Activated CD8-positive, alpha-beta T cell treated with anti-CD3 and anti-CD28 coated beads, Interleukin-2, amount 10 ng/mL, durations not matched to agents 7 days and 5 days (primary cell): ENCODE measurements around the gene PPARGC1A. TPM values are rescaled to one million over a fixed set of nuclear protein-coding genes. Genes with fewer than 3 reads are reported as not detected.

ENCODE experiments used
- ATAC-seq: fragments of 150-1000 bp; cut with Tn5 transposase; one replicate; pipeline ENCODE4 v1.10.0; 2021; ENCODE audit warnings: moderate library complexity
- CTCF ChIA-PET: fragments of 350-600 bp; sonication (Branson Sonifier 250); formaldehyde crosslinking; loops from one replicate; lab custom pipeline; 2021; ENCODE audit warnings: antibody characterized with exemption; lab: Charles Lee
- POLR2A ChIA-PET: fragments of 350-600 bp; sonication (Branson Sonifier 250); formaldehyde crosslinking; loops from one replicate; lab custom pipeline; 2021; ENCODE audit warnings: antibody characterized with exemption; lab: Charles Lee
- DNase-seq: peaks from one replicate; pipeline ENCODE4 v3.0.0-alpha.2; 2020
- H3K27ac Mint-ChIP-seq: one replicate; pipeline ENCODE4 v1.8.0; 2021; ENCODE audit warnings: mild to moderate bottlenecking, mixed read lengths
- H3K27me3 Mint-ChIP-seq: one replicate; pipeline ENCODE4 v1.8.0; 2021; ENCODE audit warnings: low read depth, mixed read lengths
- H3K36me3 Mint-ChIP-seq: one replicate; pipeline ENCODE4 v1.8.0; 2021; ENCODE audit warnings: low read depth, mixed read lengths
- H3K4me1 Mint-ChIP-seq: one replicate; pipeline ENCODE4 v1.8.0; 2021; ENCODE audit warnings: low read depth, mixed read lengths
- H3K4me3 Mint-ChIP-seq: one replicate; pipeline ENCODE4 v1.8.0; 2021; ENCODE audit warnings: mild to moderate bottlenecking, mixed read lengths
- H3K9me3 Mint-ChIP-seq: one replicate; pipeline ENCODE4 v1.8.0; 2022; ENCODE audit warnings: mixed read lengths; ENCODE audit not compliant: insufficient read depth
- total RNA-seq, 2 experiments: library from RNA; stranded (reverse); gene quantifications; one replicate each; pipeline ENCODE4 v1.2.3, GENCODE V29; 2021

PPARGC1A gene
- total RNA-seq, 2 experiments from 2014 or later, result not detected

DNA sequence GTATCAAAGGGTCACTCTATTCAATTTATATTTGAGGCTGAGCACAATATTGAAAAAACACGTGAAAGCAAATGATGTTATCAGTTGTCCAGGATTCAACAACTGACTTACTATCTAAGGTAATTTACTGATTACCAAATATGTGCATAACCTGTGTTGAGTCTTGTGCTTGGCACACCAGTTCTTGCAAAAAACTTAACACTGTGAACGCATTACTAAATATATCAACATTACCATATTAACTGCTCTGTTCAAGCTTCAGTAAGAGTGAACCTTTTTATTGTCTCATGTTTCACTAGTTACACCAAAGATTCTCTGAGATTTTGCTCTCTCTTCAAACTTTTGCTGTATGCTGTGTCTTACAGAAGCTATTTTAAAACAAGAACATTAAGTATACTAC is 38.4 kb downstream of the PPARGC1A start:
- Mint-ChIP-seq H3K27me3 (no peaks in the 10 kb centered on the region), H3K9me3 (peaks cover 5% of the 10 kb centered on the region), H3K27ac (no peak overlapping the region), H3K4me3 (no peak overlapping the region), H3K36me3 (no peaks in the 10 kb centered on the region), H3K4me1 (no peaks in the 10 kb centered on the region)
- ChIA-PET POLR2A (interaction anchor here (0.6 kb wide), 1 partner anchor 389 kb away, joined by 4 read pairs; no protein-coding TSS in a partner anchor), CTCF (no interaction called here)
- DNase-seq (no peak), ATAC-seq (no peak)

- ATAC-seq (no peak), DNase-seq (no peak)
- Mint-ChIP-seq H3K4me1 (no peaks in the 10 kb centered on the region), H3K27me3 (no peaks in the 10 kb centered on the region), H3K27ac (no peak overlapping the region), H3K4me3 (no peak overlapping the region), H3K9me3 (no peaks in the 10 kb centered on the region), H3K36me3 (no peaks in the 10 kb centered on the region)
- CTCF ChIA-PET, result no interaction called here
- POLR2A ChIA-PET, result no interaction called here
Observed at GRCh38 chr4:23847158-23847557, 42.7 kb downstream of the PPARGC1A start.

DNA sequence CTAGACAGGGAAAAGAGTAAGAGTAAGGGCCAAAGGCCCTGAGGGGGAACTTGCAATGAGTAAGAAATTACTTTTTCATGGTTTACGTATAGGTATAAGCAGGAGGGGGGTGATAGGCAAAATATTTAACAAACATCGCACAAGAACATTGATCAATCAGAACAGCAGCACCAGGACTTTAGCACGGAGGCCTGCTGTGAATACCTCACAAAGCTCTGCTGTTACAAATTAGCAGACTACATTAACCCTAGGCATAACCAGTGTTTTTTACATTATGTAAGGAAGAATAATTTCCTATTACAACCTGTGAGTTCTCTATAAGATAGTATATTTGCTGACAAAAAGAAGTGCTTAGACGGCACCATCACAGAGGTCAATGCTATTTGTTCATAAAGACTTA is 44.9 kb downstream of the PPARGC1A start:
- Mint-ChIP-seq H3K36me3 (no peaks in the 10 kb centered on the region), H3K27ac (no peak overlapping the region), H3K9me3 (no peaks in the 10 kb centered on the region), H3K27me3 (no peaks in the 10 kb centered on the region), H3K4me3 (no peak overlapping the region), H3K4me1 (no peaks in the 10 kb centered on the region)
- ChIA-PET CTCF (no interaction called here), POLR2A (interaction anchor here (0.6 kb wide), 1 partner anchor 73 kb away, joined by 3 read pairs; no protein-coding TSS in a partner anchor)
- ATAC-seq (no peak), DNase-seq (no peak)

- POLR2A ChIA-PET, result no interaction called here
- no peaks in the 10 kb centered on the region for H3K27me3 Mint-ChIP-seq
- no peaks in the 10 kb centered on the region for H3K9me3 Mint-ChIP-seq
- CTCF ChIA-PET, result no interaction called here
- no peak overlapping the region for H3K4me3 Mint-ChIP-seq
- no peaks in the 10 kb centered on the region for H3K36me3 Mint-ChIP-seq
- no peak overlapping the region for H3K27ac Mint-ChIP-seq
- no peak for ATAC-seq
- H3K4me1 Mint-ChIP-seq, result no peaks in the 10 kb centered on the region
- DNase-seq, result no peak
Observed at GRCh38 chr4:23839279-23839678, 50.6 kb downstream of the PPARGC1A start.

GRCh38 chr4:23838607-23839006 is 51.2 kb downstream of the PPARGC1A start:
- no peak for DNase-seq
- no peak overlapping the region for H3K27ac Mint-ChIP-seq
- no peaks in the 10 kb centered on the region for H3K9me3 Mint-ChIP-seq
- no peaks in the 10 kb centered on the region for H3K27me3 Mint-ChIP-seq
- ChIA-PET CTCF (no interaction called here), POLR2A (no interaction called here)
- no peaks in the 10 kb centered on the region for H3K36me3 Mint-ChIP-seq
- H3K4me1 Mint-ChIP-seq, result no peaks in the 10 kb centered on the region
- no peak overlapping the region for H3K4me3 Mint-ChIP-seq
- no peak for ATAC-seq

DNA sequence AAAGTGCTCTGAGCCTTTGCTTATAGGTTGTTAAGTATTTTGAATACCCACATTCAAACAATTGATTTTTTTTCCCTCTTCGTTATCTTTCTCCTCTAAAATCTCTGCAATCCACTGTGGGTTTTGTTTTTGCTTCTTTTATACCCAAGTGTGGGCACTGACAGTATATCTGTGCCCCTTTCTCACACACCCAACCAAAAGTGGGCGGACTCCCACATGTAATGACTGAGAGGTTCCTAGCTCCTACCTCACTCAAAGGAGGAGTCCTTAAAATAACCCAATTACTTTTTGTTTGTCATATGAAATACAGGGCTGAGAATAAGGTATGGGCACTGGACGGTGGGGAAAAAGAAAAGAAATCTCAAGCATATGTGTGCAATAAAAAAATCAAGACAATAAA is 51.7 kb downstream of the PPARGC1A start:
- Mint-ChIP-seq H3K9me3 (no peaks in the 10 kb centered on the region), H3K36me3 (no peaks in the 10 kb centered on the region), H3K27ac (no peak overlapping the region), H3K27me3 (no peaks in the 10 kb centered on the region), H3K4me1 (no peaks in the 10 kb centered on the region), H3K4me3 (no peak overlapping the region)
- ATAC-seq, result no peak
- ChIA-PET POLR2A (no interaction called here), CTCF (no interaction called here)
- no peak for DNase-seq

- no peaks in the 10 kb centered on the region for H3K27me3 Mint-ChIP-seq
- no peak for ATAC-seq
- no peaks in the 10 kb centered on the region for H3K4me1 Mint-ChIP-seq
- H3K36me3 Mint-ChIP-seq, result no peaks in the 10 kb centered on the region
- H3K27ac Mint-ChIP-seq, result no peak overlapping the region
- ChIA-PET CTCF (no interaction called here), POLR2A (no interaction called here)
- DNase-seq, result no peak
- no peak overlapping the region for H3K4me3 Mint-ChIP-seq
- H3K9me3 Mint-ChIP-seq, result no peaks in the 10 kb centered on the region
Observed at GRCh38 chr4:23837371-23837770, 52.5 kb downstream of the PPARGC1A start.

DNA sequence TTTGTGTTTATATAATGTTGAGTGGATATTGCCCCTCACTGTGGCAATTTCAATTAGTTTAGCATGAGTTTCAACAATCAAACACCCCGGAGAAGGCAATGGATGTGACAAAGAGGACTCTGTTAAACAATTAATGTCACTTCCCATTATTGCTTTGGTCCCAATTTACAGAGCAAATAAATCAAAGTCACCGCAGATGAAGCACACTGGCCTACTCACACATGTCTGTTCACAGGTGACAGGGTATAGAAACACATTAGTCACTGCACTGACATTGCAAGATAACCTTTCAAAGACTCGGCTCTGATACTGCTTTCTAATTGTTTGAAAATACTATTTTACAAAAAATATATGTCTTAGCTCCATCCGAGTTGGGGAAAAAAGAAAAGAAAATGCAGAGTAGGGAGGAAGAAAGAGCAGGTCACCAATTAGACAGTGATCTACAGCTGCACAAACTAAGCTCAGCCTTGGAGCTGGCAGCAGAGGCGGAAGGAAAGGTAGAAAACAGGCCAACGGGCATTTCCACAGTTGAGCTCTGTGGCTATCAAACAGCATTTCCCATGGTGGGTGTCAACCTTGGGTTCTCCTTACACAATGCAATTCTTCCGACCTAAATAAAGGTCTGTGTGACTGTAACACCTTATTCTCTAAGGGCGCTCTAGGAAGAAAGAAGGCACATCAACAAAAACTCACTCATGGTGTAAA is 53.9 kb downstream of the PPARGC1A start:
- H3K36me3 Mint-ChIP-seq, result no peaks in the 10 kb centered on the region
- H3K27ac Mint-ChIP-seq, result no peak overlapping the region
- H3K9me3 Mint-ChIP-seq, result peaks cover 8% of the 10 kb centered on the region
- DNase-seq (no peak), ATAC-seq (no peak)
- no peak overlapping the region for H3K4me3 Mint-ChIP-seq
- ChIA-PET CTCF (no interaction called here), POLR2A (no interaction called here)
- H3K4me1 Mint-ChIP-seq, result no peaks in the 10 kb centered on the region
- no peaks in the 10 kb centered on the region for H3K27me3 Mint-ChIP-seq

- peaks cover 8% of the 10 kb centered on the region for H3K9me3 Mint-ChIP-seq
- no peaks in the 10 kb centered on the region for H3K27me3 Mint-ChIP-seq
- no peak for ATAC-seq
- ChIA-PET POLR2A (no interaction called here), CTCF (no interaction called here)
- no peak for DNase-seq
- no peaks in the 10 kb centered on the region for H3K36me3 Mint-ChIP-seq
- H3K27ac Mint-ChIP-seq, result no peak overlapping the region
- no peaks in the 10 kb centered on the region for H3K4me1 Mint-ChIP-seq
- H3K4me3 Mint-ChIP-seq, result no peak overlapping the region
Observed at GRCh38 chr4:23828779-23829178, 61.1 kb downstream of the PPARGC1A start.

- no peaks in the 10 kb centered on the region for H3K4me1 Mint-ChIP-seq
- peaks cover 8% of the 10 kb centered on the region for H3K9me3 Mint-ChIP-seq
- H3K27ac Mint-ChIP-seq, result no peak overlapping the region
- no peak overlapping the region for H3K4me3 Mint-ChIP-seq
- no peaks in the 10 kb centered on the region for H3K36me3 Mint-ChIP-seq
- DNase-seq, result no peak
- CTCF ChIA-PET, result no interaction called here
- H3K27me3 Mint-ChIP-seq, result no peaks in the 10 kb centered on the region
- ATAC-seq, result no peak
- POLR2A ChIA-PET, result no interaction called here
Observed at GRCh38 chr4:23828020-23828715, 61.7 kb downstream of the PPARGC1A start.

GRCh38 chr4:23822181-23822580 is 67.7 kb downstream of the PPARGC1A start:
- H3K9me3 Mint-ChIP-seq, result no peaks in the 10 kb centered on the region
- H3K4me3 Mint-ChIP-seq, result no peak overlapping the region
- H3K27me3 Mint-ChIP-seq, result no peaks in the 10 kb centered on the region
- no peaks in the 10 kb centered on the region for H3K36me3 Mint-ChIP-seq
- no peak overlapping the region for H3K27ac Mint-ChIP-seq
- ChIA-PET CTCF (no interaction called here), POLR2A (no interaction called here)
- no peak for ATAC-seq
- DNase-seq, result no peak
- H3K4me1 Mint-ChIP-seq, result no peaks in the 10 kb centered on the region

DNA sequence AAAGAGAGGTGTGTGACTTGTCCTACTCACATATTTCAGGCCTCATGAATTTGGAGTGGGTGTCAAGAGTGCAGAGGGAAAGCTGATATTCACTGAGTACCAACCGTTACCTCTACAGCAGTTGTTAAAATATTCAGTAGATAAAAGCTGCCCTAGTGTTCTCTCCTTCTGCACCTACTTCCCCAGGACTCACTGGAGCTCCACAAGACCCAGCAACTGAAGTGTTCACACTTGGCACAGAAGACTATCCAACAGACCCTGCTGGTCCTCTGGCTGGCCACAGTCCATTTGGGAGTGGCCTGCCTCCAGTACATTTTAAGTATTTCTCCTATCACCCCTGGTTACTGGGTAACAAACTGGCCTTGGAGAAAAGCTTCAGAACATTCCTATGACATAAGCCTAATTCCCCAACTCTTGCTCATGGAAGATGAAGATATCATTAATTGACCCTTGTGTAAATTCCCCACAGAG is 70.8 kb downstream of the PPARGC1A start:
- POLR2A ChIA-PET, result no interaction called here
- Mint-ChIP-seq H3K27ac (no peak overlapping the region), H3K27me3 (no peaks in the 10 kb centered on the region)

More for the DNA sequence above, 70.8 kb downstream of the PPARGC1A start:
- ATAC-seq (no peak), DNase-seq (no peak)
- H3K4me1 Mint-ChIP-seq, result no peaks in the 10 kb centered on the region
- CTCF ChIA-PET, result no interaction called here
- H3K4me3 Mint-ChIP-seq, result no peak overlapping the region
- no peaks in the 10 kb centered on the region for H3K9me3 Mint-ChIP-seq
- no peaks in the 10 kb centered on the region for H3K36me3 Mint-ChIP-seq
